Natural killer cell (primary cell): ENCODE data around the gene GRM8. TPM values are rescaled to one million over a fixed set of nuclear protein-coding genes. Genes with fewer than 3 reads are reported as not detected.

ENCODE experiments used
- ATAC-seq, 3 donors: fragments of 150-1000 bp in 2 of 3; fragments of 200-7000 bp in 1 of 3; cut with Tn5 transposase; 1 replicate in 1 of 3; 2 replicates in 2 of 3; pipeline ENCODE4 v1.10.0; 2021; ENCODE audit warnings: mild to moderate bottlenecking in 2 of 3, moderate library complexity in 2 of 3
- DNase-seq, 2 donors: peaks; one replicate each; pipeline versions ENCODE4 v3.0.0 to v3.0.0-alpha.2; 2013 to 2021; ENCODE audit warnings: mixed read lengths in 1 of 2
- H3K27ac ChIP-seq: one replicate; pipeline ENCODE4 v1.5.1; 2013; ENCODE audit warnings: mild to moderate bottlenecking, low read length
- H3K27me3 ChIP-seq: one replicate; pipeline ENCODE4 v1.6.1; 2013; ENCODE audit warnings: low read length; ENCODE audit not compliant: control insufficient read depth, insufficient read depth
- H3K36me3 ChIP-seq: one replicate; pipeline ENCODE4 v1.6.1; 2013; ENCODE audit warnings: low read length; ENCODE audit not compliant: control insufficient read depth, insufficient read depth
- H3K4me1 ChIP-seq: one replicate; pipeline ENCODE4 v1.6.1; 2013; ENCODE audit warnings: low read length; ENCODE audit not compliant: control insufficient read depth, insufficient read depth
- H3K4me3 ChIP-seq: one replicate; pipeline ENCODE4 v1.5.1; 2013; ENCODE audit warnings: low read length
- H3K9me3 ChIP-seq: one replicate; pipeline ENCODE4 v1.6.1; 2013; ENCODE audit warnings: low read length; ENCODE audit not compliant: control insufficient read depth, insufficient read depth
- H3K27ac Mint-ChIP-seq, 2 donors: one replicate each; pipeline ENCODE4 v1.8.0; 2022; ENCODE audit warnings: mild to moderate bottlenecking in 2 of 2, mixed read lengths in 2 of 2, moderate library complexity in 1 of 2
- H3K27me3 Mint-ChIP-seq, 2 donors: one replicate each; pipeline ENCODE4 v1.8.0; 2022; ENCODE audit warnings: low read depth in 2 of 2, mixed read lengths in 2 of 2
- H3K36me3 Mint-ChIP-seq: one replicate; pipeline ENCODE4 v1.8.0; 2022; ENCODE audit warnings: mixed read lengths
- H3K4me1 Mint-ChIP-seq, 2 donors: one replicate each; pipeline ENCODE4 v1.8.0; 2022; ENCODE audit warnings: mixed read lengths in 2 of 2
- H3K4me3 Mint-ChIP-seq: one replicate; pipeline ENCODE4 v1.8.0; 2022; ENCODE audit warnings: mild to moderate bottlenecking, moderate library complexity, mixed read lengths
- H3K9me3 Mint-ChIP-seq, 2 donors: one replicate each; pipeline ENCODE4 v1.8.0; 2022; ENCODE audit warnings: mixed read lengths in 2 of 2
- whole genome bisulfite sequencing: methylation state at CpG from one replicate; pipeline ENCODE4 v1.1.7; 2013; ENCODE audit warnings: missing lambda C conversion rate; ENCODE audit not compliant: insufficient coverage; 5-methylcytosine and 5-hydroxymethylcytosine counted together
- intact Hi-C: fragments of 100-400 bp; cut with micrococcal nuclease; formaldehyde crosslinking; loops from one replicate; pipeline ENCODE4 v1.14.2; 2022
- total RNA-seq, 4 donors: library from RNA; stranded (reverse); fragments of 120-200 nt in 1 of 4; gene quantifications; one replicate each; pipeline versions ENCODE4 v1.2.3 to v1.2.4, GENCODE V29; 2013 to 2022
- TF ChIP-seq, protein P1 (sequence below): fragments of 200-600 bp; IDR thresholded peaks from one replicate; pipeline ENCODE4 v1.8.0; 2022; ENCODE audit warnings: antibody characterized with exemption

Gene GRM8
- total RNA-seq, 3 donors from 2014 or later (not counting 1 experiment from before 2014, with no cell fraction given): not detected

- Histone ChIP-seq H3K9me3 (no peaks in the 10 kb centered on the region), H3K27ac (no peak overlapping the region), H3K4me3 (no peak overlapping the region), H3K27me3 (peaks cover 9% of the 10 kb centered on the region), H3K4me1 (no peaks in the 10 kb centered on the region), H3K36me3 (no peaks in the 10 kb centered on the region)
- Mint-ChIP-seq H3K4me1 (no peaks in the 10 kb centered on the region), H3K4me3 (no peak overlapping the region), H3K27ac (no peak overlapping the region), H3K27me3 (peaks cover 21 to 40% of the 10 kb centered on the region in 2 donors), H3K9me3 (no peaks in the 10 kb centered on the region), H3K36me3 (no peaks in the 10 kb centered on the region)
- TF ChIP-seq, protein P1, sequence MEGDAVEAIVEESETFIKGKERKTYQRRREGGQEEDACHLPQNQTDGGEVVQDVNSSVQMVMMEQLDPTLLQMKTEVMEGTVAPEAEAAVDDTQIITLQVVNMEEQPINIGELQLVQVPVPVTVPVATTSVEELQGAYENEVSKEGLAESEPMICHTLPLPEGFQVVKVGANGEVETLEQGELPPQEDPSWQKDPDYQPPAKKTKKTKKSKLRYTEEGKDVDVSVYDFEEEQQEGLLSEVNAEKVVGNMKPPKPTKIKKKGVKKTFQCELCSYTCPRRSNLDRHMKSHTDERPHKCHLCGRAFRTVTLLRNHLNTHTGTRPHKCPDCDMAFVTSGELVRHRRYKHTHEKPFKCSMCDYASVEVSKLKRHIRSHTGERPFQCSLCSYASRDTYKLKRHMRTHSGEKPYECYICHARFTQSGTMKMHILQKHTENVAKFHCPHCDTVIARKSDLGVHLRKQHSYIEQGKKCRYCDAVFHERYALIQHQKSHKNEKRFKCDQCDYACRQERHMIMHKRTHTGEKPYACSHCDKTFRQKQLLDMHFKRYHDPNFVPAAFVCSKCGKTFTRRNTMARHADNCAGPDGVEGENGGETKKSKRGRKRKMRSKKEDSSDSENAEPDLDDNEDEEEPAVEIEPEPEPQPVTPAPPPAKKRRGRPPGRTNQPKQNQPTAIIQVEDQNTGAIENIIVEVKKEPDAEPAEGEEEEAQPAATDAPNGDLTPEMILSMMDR: no peak
- DNase-seq: no peak
- intact Hi-C loops: no loop called here
- no CpG with 5 or more reads among the region's 1 CpG for WGBS
- ATAC-seq: no peak
Measured at GRCh38 chr7:127221731-127222130, 31.0 kb downstream of the GRM8 start.

GRCh38 chr7:127214956-127215718 lies 37.6 kb downstream of the GRM8 start:
- H3K27me3 Mint-ChIP-seq: peaks cover 0 to 8% of the 10 kb centered on the region in 2 donors

GRCh38 chr7:127209886-127210285 lies 42.9 kb downstream of the GRM8 start:
- no peaks in the 10 kb centered on the region for H3K36me3 ChIP-seq
- TF ChIP-seq, protein P1: no peak
- 38% methylated on average over 1 of the region's 2 CpGs for WGBS

More at GRCh38 chr7:127214956-127215718, 37.6 kb downstream of the GRM8 start:
- intact Hi-C loops: no loop called here
- Mint-ChIP-seq H3K9me3 (no peaks in the 10 kb centered on the region), H3K4me1 (no peaks in the 10 kb centered on the region), H3K36me3 (no peaks in the 10 kb centered on the region), H3K27ac (no peak overlapping the region), H3K4me3 (no peak overlapping the region)
- no peaks in the 10 kb centered on the region for H3K4me1 ChIP-seq
- H3K36me3 ChIP-seq: no peaks in the 10 kb centered on the region
- no peak overlapping the region for H3K27ac ChIP-seq
- 74% methylated on average over 3 of the region's 4 CpGs for WGBS
- TF ChIP-seq, protein P1: no peak
- ATAC-seq (no peak), DNase-seq (no peak)
- no peaks in the 10 kb centered on the region for H3K9me3 ChIP-seq
- no peak overlapping the region for H3K4me3 ChIP-seq
- H3K27me3 ChIP-seq: no peaks in the 10 kb centered on the region

More at GRCh38 chr7:127209886-127210285, 42.9 kb downstream of the GRM8 start:
- no peaks in the 10 kb centered on the region for H3K27me3 ChIP-seq
- H3K36me3 Mint-ChIP-seq: no peaks in the 10 kb centered on the region
- no peaks in the 10 kb centered on the region for H3K9me3 ChIP-seq
- intact Hi-C loops: no loop called here
- no peaks in the 10 kb centered on the region for H3K4me1 Mint-ChIP-seq
- no peak overlapping the region for H3K27ac Mint-ChIP-seq
- no peak for DNase-seq
- H3K27me3 Mint-ChIP-seq: peaks cover 8 to 13% of the 10 kb centered on the region in 2 donors
- H3K4me1 ChIP-seq: no peaks in the 10 kb centered on the region
- H3K9me3 Mint-ChIP-seq: no peaks in the 10 kb centered on the region
- ATAC-seq: no peak
- no peak overlapping the region for H3K4me3 Mint-ChIP-seq
- no peak overlapping the region for H3K4me3 ChIP-seq
- H3K27ac ChIP-seq: no peak overlapping the region
